Measurements from ENCODE around the gene UQCC2. TPM values are rescaled to one million over a fixed set of nuclear protein-coding genes. Genes with fewer than 3 reads are reported as not detected.

The UQCC2 gene
- total RNA-seq, 5 donors from 2014 or later (not counting 1 experiment from before 2014, with no cell fraction given) = 17.2 to 36.2 (median 32.7) TPM

DNA sequence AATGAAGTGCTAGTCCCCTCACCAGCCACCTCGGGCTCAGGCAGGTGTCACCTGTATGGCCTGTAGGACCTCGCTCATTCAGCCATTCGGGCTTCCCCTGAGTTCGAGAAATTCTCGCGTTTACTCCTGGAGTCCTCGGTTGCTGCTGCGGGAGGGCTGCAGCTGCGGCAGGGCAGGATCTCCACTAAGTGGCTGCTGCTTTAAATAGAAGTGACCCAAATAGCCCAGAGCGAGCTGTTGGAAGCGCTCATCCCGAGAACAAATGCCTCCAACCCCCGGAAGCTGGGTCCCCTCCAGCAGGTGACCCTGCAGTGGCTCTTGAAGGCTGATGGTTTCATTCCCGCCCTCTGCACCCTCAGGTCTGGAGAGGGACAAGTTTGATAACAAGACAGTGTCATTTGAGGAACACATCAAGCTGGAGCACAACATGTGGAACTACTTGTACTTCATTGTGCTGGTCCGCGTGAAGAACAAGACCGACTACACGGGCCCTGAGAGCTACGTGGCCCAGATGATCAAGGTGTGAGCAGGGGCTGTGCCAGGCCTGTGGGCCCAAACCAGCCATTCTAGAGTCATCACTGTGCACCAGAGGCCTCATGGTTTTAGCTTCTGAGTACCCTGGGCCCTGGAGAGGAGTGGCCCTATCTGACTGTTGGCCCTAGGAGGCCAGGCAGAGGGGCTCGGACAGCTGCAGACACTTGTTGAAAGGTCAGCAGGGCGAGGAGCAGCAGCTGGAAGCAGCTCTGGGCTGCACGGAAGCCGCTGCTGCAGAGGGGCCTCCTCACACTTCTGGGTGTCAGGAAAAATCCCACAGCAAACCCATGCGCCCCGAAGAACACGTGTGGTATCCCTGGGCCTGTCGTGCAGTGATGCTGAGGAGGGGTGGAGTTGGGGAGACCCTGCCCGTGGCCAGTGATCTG lies 18.1 kb downstream of the UQCC2 start:
- peaks cover 14 to 73% of the 10 kb centered on the region in 2 donors for H3K36me3 ChIP-seq (ENCODE audit: control insufficient read depth in 2 of 2, extremely low read depth in 1 of 2, insufficient read depth in 1 of 2, low read length in 1 of 2)
- H3K36me3 Mint-ChIP-seq = peaks cover 47% of the 10 kb centered on the region

DNA sequence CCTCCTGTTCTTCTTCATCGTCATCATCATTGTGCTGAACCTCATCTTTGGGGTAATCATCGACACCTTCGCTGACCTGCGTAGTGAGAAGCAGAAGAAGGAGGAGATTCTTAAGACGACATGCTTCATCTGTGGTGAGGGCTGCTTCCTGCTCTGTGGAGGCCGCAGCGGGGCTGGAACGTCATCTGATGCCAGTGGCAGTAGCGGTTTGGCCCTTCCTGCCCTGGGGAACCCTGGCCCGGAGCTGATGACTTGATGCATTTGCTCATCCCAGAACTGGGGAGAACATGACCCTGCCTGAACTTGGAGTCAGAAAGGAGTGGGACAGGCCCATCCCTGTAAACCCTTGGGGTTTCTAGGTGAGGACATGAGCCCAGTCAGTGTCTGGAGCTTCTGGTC lies 18.7 kb downstream of the UQCC2 start:
- Mint-ChIP-seq H3K4me1 (peaks cover 55 to 67% (median 63%) of the 10 kb centered on the region in 3 donors), H3K27ac (peak overlapping the region; percentile 96), H3K36me3 (peaks cover 48% of the 10 kb centered on the region), H3K4me3 (peak overlapping the region in 2 of 3 donors; percentile 13 to 55), H3K9me3 (no peaks in the 10 kb centered on the region), H3K27me3 (no peaks in the 10 kb centered on the region)
- no peaks in the 10 kb centered on the region for H3K9me3 ChIP-seq
- peak; percentile 41 to 75 (median 58) for ATAC-seq (replicated peaks in 1 of 4)
- ChIA-PET POLR2A (no interaction called here), CTCF (no interaction called here)
- H3K36me3 ChIP-seq (ENCODE audit: control insufficient read depth in 2 of 2, extremely low read depth in 1 of 2, insufficient read depth in 1 of 2, low read length in 1 of 2) = peaks cover 14 to 74% of the 10 kb centered on the region in 2 donors
- no peaks in the 10 kb centered on the region for H3K27me3 ChIP-seq (replicated peaks in 1 of 2; ENCODE audit: control insufficient read depth in 2 of 2, extremely low read depth in 1 of 2, insufficient read depth in 2 of 2, low read length in 1 of 2)
- peak overlapping the region; percentile 92 for H3K27ac ChIP-seq (ENCODE audit: low read length)
- 1% methylated on average over 7 of the region's 10 CpGs for WGBS (ENCODE audit: insufficient coverage)
- H3K4me1 ChIP-seq (ENCODE audit: control insufficient read depth in 1 of 2, extremely low read depth in 1 of 2, insufficient read depth in 2 of 2, low read length in 2 of 2) = peaks cover 57 to 68% of the 10 kb centered on the region in 2 experiments
- peak; percentile 43 to 81 (median 64) for DNase-seq
- no peak overlapping the region for H3K4me3 ChIP-seq (ENCODE audit: control insufficient read depth in 1 of 2, extremely low read depth in 1 of 2, low read length in 1 of 2)

More for the DNA sequence above, 18.1 kb downstream of the UQCC2 start:
- DNase-seq (peak in 2 of 35 experiments; percentile 12), ATAC-seq (replicated peaks in 1 of 4) (no peak)
- H3K9me3 Mint-ChIP-seq = no peaks in the 10 kb centered on the region
- Histone ChIP-seq H3K9me3 (no peaks in the 10 kb centered on the region), H3K27ac (ENCODE audit: low read length) (peak overlapping the region; percentile 92), H3K27me3 (replicated peaks in 1 of 2; ENCODE audit: control insufficient read depth in 2 of 2, extremely low read depth in 1 of 2, insufficient read depth in 2 of 2, low read length in 1 of 2) (no peaks in the 10 kb centered on the region), H3K4me1 (ENCODE audit: control insufficient read depth in 1 of 2, extremely low read depth in 1 of 2, insufficient read depth in 2 of 2, low read length in 2 of 2) (peaks cover 63 to 74% of the 10 kb centered on the region in 2 experiments), H3K4me3 (ENCODE audit: control insufficient read depth in 1 of 2, extremely low read depth in 1 of 2, low read length in 1 of 2) (no peak overlapping the region)
- POLR2A ChIA-PET = no interaction called here
- peak overlapping the region in 1 of 3 donors; percentile 71 for H3K4me3 Mint-ChIP-seq
- CTCF ChIA-PET = interaction anchor here in 1 of 2 donors (1.3 kb wide), 1 partner anchor 18 kb away, joined by 4 read pairs; the partner anchor contains the start of gene UQCC2
- WGBS (ENCODE audit: insufficient coverage) = 84% methylated on average over 26 of the region's 28 CpGs
- peak overlapping the region; percentile 96 for H3K27ac Mint-ChIP-seq
- H3K4me1 Mint-ChIP-seq = peaks cover 56 to 73% (median 69%) of the 10 kb centered on the region in 3 donors
- H3K27me3 Mint-ChIP-seq = no peaks in the 10 kb centered on the region

DNA sequence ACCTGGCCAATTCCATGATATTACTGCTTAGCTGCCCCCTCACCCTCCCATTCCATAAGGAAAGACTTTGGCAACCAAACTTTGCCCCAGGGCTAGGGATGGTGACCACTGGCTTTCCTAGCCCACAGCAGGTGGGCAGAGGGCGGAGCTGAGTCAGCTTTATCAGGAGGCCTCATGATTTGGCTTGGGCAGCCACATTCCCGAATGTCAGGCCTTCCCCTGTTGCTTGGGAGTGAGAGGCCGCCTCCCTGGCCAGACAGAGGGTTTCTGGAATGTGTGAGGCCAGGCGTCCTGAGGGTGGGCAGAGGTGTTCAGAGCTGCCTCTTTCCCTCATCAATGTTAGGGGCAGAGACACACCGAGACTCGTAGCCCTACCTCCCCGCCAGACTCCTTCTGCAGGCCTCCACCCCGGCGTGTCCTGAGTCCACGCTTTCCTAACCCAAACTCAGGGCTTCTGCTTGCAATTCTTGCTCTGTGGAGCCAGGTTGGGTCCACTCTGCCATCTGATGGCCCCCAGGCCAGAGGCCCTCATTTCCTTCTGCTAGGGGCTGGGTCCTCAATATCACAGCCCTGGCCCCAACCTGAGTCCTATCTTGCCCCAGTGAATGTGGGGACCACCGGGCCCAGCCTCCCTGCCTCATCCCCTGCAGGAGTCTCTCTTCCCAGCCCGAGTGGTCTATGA lies 19.3 kb downstream of the UQCC2 start:
- H3K4me1 ChIP-seq (ENCODE audit: control insufficient read depth in 1 of 2, extremely low read depth in 1 of 2, insufficient read depth in 2 of 2, low read length in 2 of 2) = peaks cover 52 to 62% of the 10 kb centered on the region in 2 experiments
- no peak for ATAC-seq (replicated peaks in 1 of 4)
- H3K27ac Mint-ChIP-seq = peak overlapping the region; percentile 96
- no peaks in the 10 kb centered on the region for H3K27me3 ChIP-seq (replicated peaks in 1 of 2; ENCODE audit: control insufficient read depth in 2 of 2, extremely low read depth in 1 of 2, insufficient read depth in 2 of 2, low read length in 1 of 2)
- peak overlapping the region in 2 of 3 donors; percentile 13 to 55 for H3K4me3 Mint-ChIP-seq
- POLR2A ChIA-PET = no interaction called here
- peaks cover 14 to 74% of the 10 kb centered on the region in 2 donors for H3K36me3 ChIP-seq (ENCODE audit: control insufficient read depth in 2 of 2, extremely low read depth in 1 of 2, insufficient read depth in 1 of 2, low read length in 1 of 2)
- no peaks in the 10 kb centered on the region for H3K27me3 Mint-ChIP-seq
- no peak for DNase-seq
- H3K4me1 Mint-ChIP-seq = peaks cover 50 to 62% (median 58%) of the 10 kb centered on the region in 3 donors
- peak overlapping the region; percentile 92 for H3K27ac ChIP-seq (ENCODE audit: low read length)
- H3K36me3 Mint-ChIP-seq = peaks cover 44% of the 10 kb centered on the region
- no peak overlapping the region for H3K4me3 ChIP-seq (ENCODE audit: control insufficient read depth in 1 of 2, extremely low read depth in 1 of 2, low read length in 1 of 2)
- WGBS (ENCODE audit: insufficient coverage) = 90% methylated on average over 11 of the region's 12 CpGs
- CTCF ChIA-PET = no interaction called here
- H3K9me3 Mint-ChIP-seq = no peaks in the 10 kb centered on the region
- no peaks in the 10 kb centered on the region for H3K9me3 ChIP-seq

DNA sequence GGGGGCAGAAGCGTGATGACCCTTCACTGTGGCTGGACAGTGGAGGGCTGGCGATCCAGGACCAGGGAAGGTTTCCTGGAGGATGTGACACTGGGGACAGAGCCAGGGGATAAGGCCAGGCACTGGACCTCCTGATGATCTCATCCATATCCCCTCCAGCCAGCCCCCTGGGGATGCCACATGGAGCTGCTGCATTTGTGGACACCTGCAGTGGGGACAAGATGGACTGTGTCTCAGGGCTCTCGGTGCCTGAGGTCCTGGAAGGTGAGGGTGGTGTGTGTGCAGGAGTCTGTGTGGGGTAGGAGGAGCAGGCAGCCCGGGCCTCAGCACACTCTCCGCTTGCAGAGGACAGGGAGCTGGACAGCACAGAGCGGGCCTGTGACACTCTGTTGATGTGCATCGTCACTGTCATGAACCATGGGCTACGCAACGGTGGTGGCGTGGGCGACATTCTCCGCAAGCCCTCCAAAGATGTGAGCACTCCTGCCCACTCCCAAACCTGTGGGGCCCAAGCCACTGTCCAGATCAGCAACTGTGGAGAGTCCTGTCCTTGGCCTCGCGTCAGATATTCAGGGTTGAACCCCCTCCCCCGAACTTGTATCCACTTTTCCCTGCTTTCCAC lies 19.9 kb downstream of the UQCC2 start:
- no peaks in the 10 kb centered on the region for H3K27me3 ChIP-seq (replicated peaks in 1 of 2; ENCODE audit: control insufficient read depth in 2 of 2, extremely low read depth in 1 of 2, insufficient read depth in 2 of 2, low read length in 1 of 2)
- no peak for DNase-seq
- CTCF ChIA-PET = no interaction called here
- peak overlapping the region; percentile 96 for H3K27ac Mint-ChIP-seq
- POLR2A ChIA-PET = no interaction called here
- H3K36me3 Mint-ChIP-seq = peaks cover 44% of the 10 kb centered on the region
- H3K9me3 Mint-ChIP-seq = no peaks in the 10 kb centered on the region
- H3K27me3 Mint-ChIP-seq = no peaks in the 10 kb centered on the region
- no peak for ATAC-seq (replicated peaks in 1 of 4)
- H3K9me3 ChIP-seq = no peaks in the 10 kb centered on the region
- H3K36me3 ChIP-seq (ENCODE audit: control insufficient read depth in 2 of 2, extremely low read depth in 1 of 2, insufficient read depth in 1 of 2, low read length in 1 of 2) = peaks cover 14 to 78% of the 10 kb centered on the region in 2 donors
- H3K4me3 ChIP-seq (ENCODE audit: control insufficient read depth in 1 of 2, extremely low read depth in 1 of 2, low read length in 1 of 2) = no peak overlapping the region
- 90% methylated on average over 14 of the region's 15 CpGs for WGBS (ENCODE audit: insufficient coverage)
- H3K4me3 Mint-ChIP-seq = peak overlapping the region in 1 of 3 donors; percentile 6
- peaks cover 43 to 55% (median 52%) of the 10 kb centered on the region in 3 donors for H3K4me1 Mint-ChIP-seq
- peak overlapping the region; percentile 92 for H3K27ac ChIP-seq (ENCODE audit: low read length)
- H3K4me1 ChIP-seq (ENCODE audit: control insufficient read depth in 1 of 2, extremely low read depth in 1 of 2, insufficient read depth in 2 of 2, low read length in 2 of 2) = peaks cover 45 to 56% of the 10 kb centered on the region in 2 experiments

- peaks cover 35 to 47% (median 44%) of the 10 kb centered on the region in 3 donors for H3K4me1 Mint-ChIP-seq
- DNase-seq = no peak
- H3K36me3 ChIP-seq (ENCODE audit: control insufficient read depth in 2 of 2, extremely low read depth in 1 of 2, insufficient read depth in 1 of 2, low read length in 1 of 2) = peaks cover 18 to 81% of the 10 kb centered on the region in 2 donors
- H3K27ac Mint-ChIP-seq = peak overlapping the region in 1 of 2 donors; percentile 96
- H3K27ac ChIP-seq (ENCODE audit: low read length) = no peak overlapping the region
- H3K9me3 Mint-ChIP-seq = no peaks in the 10 kb centered on the region
- no peaks in the 10 kb centered on the region for H3K9me3 ChIP-seq
- H3K4me3 Mint-ChIP-seq = no peak overlapping the region
- H3K27me3 Mint-ChIP-seq = no peaks in the 10 kb centered on the region
- peaks cover 38 to 48% of the 10 kb centered on the region in 2 experiments for H3K4me1 ChIP-seq (ENCODE audit: control insufficient read depth in 1 of 2, extremely low read depth in 1 of 2, insufficient read depth in 2 of 2, low read length in 2 of 2)
- H3K36me3 Mint-ChIP-seq = peaks cover 47% of the 10 kb centered on the region
- H3K4me3 ChIP-seq (ENCODE audit: control insufficient read depth in 1 of 2, extremely low read depth in 1 of 2, low read length in 1 of 2) = no peak overlapping the region
- ATAC-seq (replicated peaks in 1 of 4) = no peak
- CTCF ChIA-PET = interaction anchor here in 1 of 2 donors (1.0 kb wide), 1 partner anchor 21 kb away, joined by 4 read pairs; the partner anchor contains the start of gene UQCC2
- POLR2A ChIA-PET = no interaction called here
- WGBS (ENCODE audit: insufficient coverage) = 96% methylated on average over 8 of the region's 13 CpGs
- no peaks in the 10 kb centered on the region for H3K27me3 ChIP-seq (replicated peaks in 1 of 2; ENCODE audit: control insufficient read depth in 2 of 2, extremely low read depth in 1 of 2, insufficient read depth in 2 of 2, low read length in 1 of 2)
Observed at GRCh38 chr6:33690766-33691165, 20.7 kb downstream of the UQCC2 start.

GRCh38 chr6:33689879-33690278 lies 21.6 kb downstream of the UQCC2 start:
- ChIA-PET CTCF (interaction anchor here in 1 of 2 donors (1.0 kb wide), 1 partner anchor 21 kb away, joined by 4 read pairs; the partner anchor contains the start of gene UQCC2), POLR2A (no interaction called here)
- DNase-seq (no peak), ATAC-seq (replicated peaks in 1 of 4) (no peak)
- H3K36me3 Mint-ChIP-seq = peaks cover 51% of the 10 kb centered on the region
- no peaks in the 10 kb centered on the region for H3K9me3 ChIP-seq
- H3K4me1 ChIP-seq (ENCODE audit: control insufficient read depth in 1 of 2, extremely low read depth in 1 of 2, insufficient read depth in 2 of 2, low read length in 2 of 2) = peaks cover 30 to 39% of the 10 kb centered on the region in 2 experiments
- no peaks in the 10 kb centered on the region for H3K27me3 Mint-ChIP-seq
- H3K27ac ChIP-seq (ENCODE audit: low read length) = no peak overlapping the region
- H3K4me1 Mint-ChIP-seq = peaks cover 30 to 38% (median 35%) of the 10 kb centered on the region in 3 donors
- no peaks in the 10 kb centered on the region for H3K9me3 Mint-ChIP-seq
- H3K4me3 Mint-ChIP-seq = no peak overlapping the region
- H3K27ac Mint-ChIP-seq = peak overlapping the region in 1 of 2 donors; percentile 36
- WGBS (ENCODE audit: insufficient coverage) = 91% methylated on average over 10 of the region's 10 CpGs
- H3K27me3 ChIP-seq (replicated peaks in 1 of 2; ENCODE audit: control insufficient read depth in 2 of 2, extremely low read depth in 1 of 2, insufficient read depth in 2 of 2, low read length in 1 of 2) = no peaks in the 10 kb centered on the region
- H3K36me3 ChIP-seq (ENCODE audit: control insufficient read depth in 2 of 2, extremely low read depth in 1 of 2, insufficient read depth in 1 of 2, low read length in 1 of 2) = peaks cover 20 to 82% of the 10 kb centered on the region in 2 donors
- H3K4me3 ChIP-seq (ENCODE audit: control insufficient read depth in 1 of 2, extremely low read depth in 1 of 2, low read length in 1 of 2) = no peak overlapping the region
